NCI-H748 (cell line): ENCODE measurements around the gene MOB2.
"Not testable (repeated sequence)": the region's sequence is repeated elsewhere in the genome, so short reads cannot be mapped to it uniquely, and the experiment has no call there.

Source experiments
- DNase-seq: peaks from one replicate; lab custom pipeline; 2025; ENCODE audit not compliant: unreplicated experiment; lab: John Stamatoyannopoulos, UW

MOB2 gene

GRCh38 chr11:1445741-1446445 lies 40.7 kb downstream of the MOB2 start:
- no peak for DNase-seq

- no peak for DNase-seq
These were observed 41.7 kb downstream of the MOB2 start for GRCh38 chr11:1444823-1445422.

GRCh38 chr11:1444321-1444720 lies 42.3 kb downstream of the MOB2 start:
- DNase-seq, result no peak

GRCh38 chr11:1443737-1444136 lies 42.8 kb downstream of the MOB2 start:
- no peak for DNase-seq

- DNase-seq, result no peak
These were observed 43.7 kb downstream of the MOB2 start for GRCh38 chr11:1442807-1443366.

GRCh38 chr11:1442163-1442562 lies 44.4 kb downstream of the MOB2 start:
- DNase-seq, result no peak

GRCh38 chr11:1440496-1440895 lies 46.1 kb downstream of the MOB2 start:
- DNase-seq, result no peak

GRCh38 chr11:1440066-1440465 lies 46.5 kb downstream of the MOB2 start:
- DNase-seq, result no peak

GRCh38 chr11:1439341-1439740 lies 47.2 kb downstream of the MOB2 start:
- no peak for DNase-seq

GRCh38 chr11:1438967-1439330 lies 47.6 kb downstream of the MOB2 start:
- no peak for DNase-seq

GRCh38 chr11:1438261-1438966 lies 48.2 kb downstream of the MOB2 start:
- DNase-seq, result no peak

GRCh38 chr11:1437500-1437899 lies 49.1 kb downstream of the MOB2 start:
- DNase-seq, result no peak

GRCh38 chr11:1436468-1437039 lies 50.0 kb downstream of the MOB2 start:
- DNase-seq, result no peak

- peak; percentile 33 for DNase-seq
These were observed 50.6 kb downstream of the MOB2 start for GRCh38 chr11:1435820-1436467.

GRCh38 chr11:1435479-1435819 lies 51.1 kb downstream of the MOB2 start:
- not testable (repeated sequence) for DNase-seq

- DNase-seq, result no peak
These were observed 52.5 kb downstream of the MOB2 start for GRCh38 chr11:1433977-1434640.

GRCh38 chr11:1433568-1433967 lies 53.0 kb downstream of the MOB2 start:
- DNase-seq, result no peak

GRCh38 chr11:1428762-1429316 lies 57.7 kb downstream of the MOB2 start:
- no peak for DNase-seq

- no peak for DNase-seq
These were observed 61.1 kb downstream of the MOB2 start for GRCh38 chr11:1425439-1425838.

- no peak for DNase-seq
These were observed 61.6 kb downstream of the MOB2 start for GRCh38 chr11:1425006-1425405.
